Measurements from ENCODE around the gene TMEM117.

GRCh38 chr12:43978556-43978955 is 142.7 kb downstream of the TMEM117 start:
- TF ChIP-seq CTCF (conservative IDR thresholded peaks at IDR 0.05; ENCODE audit: low read depth, low read length) = no peak
- TF ChIP-seq EZH2 (IDR thresholded peaks at IDR 0.05; ENCODE audit: borderline replicate concordance, low read depth, low read length, poor library complexity, severe bottlenecking) = no peak

All from A673 (cell line).